Stimulated activated CD8-positive, alpha-beta memory T cell treated with anti-CD3 and anti-CD28 coated beads, Interleukin-12 subunit alpha, Interleukin-12 subunit beta, amount 100 ng/mL, for 24 hours (primary cell): ENCODE results near the gene PLEKHG1.

Experiments
- DNase-seq: peaks from one replicate; pipeline ENCODE4 v3.0.0-alpha.2; 2020; ENCODE audit errors: extremely low read depth

PLEKHG1 gene

DNA sequence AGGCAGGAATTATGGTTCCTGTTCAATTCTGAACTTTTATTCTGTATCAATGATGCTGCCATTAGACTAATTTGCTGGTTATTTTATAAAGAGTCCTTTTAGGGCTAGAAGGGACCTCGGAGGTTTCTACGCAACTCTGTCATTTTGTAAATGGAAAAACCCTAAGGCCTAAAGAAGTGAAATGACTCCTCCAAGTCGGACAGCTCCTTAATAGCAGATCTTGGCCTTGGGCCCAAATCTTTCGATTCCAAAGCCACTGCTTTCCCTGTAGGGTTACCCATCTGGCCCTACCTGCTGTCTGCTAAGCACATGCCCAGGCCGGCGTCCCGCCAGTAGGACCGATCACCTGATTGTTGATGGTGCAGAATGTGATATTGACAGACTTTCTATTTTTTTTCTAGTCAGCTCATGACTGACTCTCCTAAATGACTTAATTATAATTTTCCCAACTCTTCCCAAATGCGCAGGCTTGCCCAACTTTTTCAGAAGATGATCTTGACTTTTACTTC is 40.2 kb downstream of the PLEKHG1 start:
- DNase-seq, result no peak

GRCh38 chr6:150640556-150641209 is 41.0 kb downstream of the PLEKHG1 start:
- no peak for DNase-seq

- no peak for DNase-seq
These were observed 41.9 kb downstream of the PLEKHG1 start for GRCh38 chr6:150641398-150642139.

DNA sequence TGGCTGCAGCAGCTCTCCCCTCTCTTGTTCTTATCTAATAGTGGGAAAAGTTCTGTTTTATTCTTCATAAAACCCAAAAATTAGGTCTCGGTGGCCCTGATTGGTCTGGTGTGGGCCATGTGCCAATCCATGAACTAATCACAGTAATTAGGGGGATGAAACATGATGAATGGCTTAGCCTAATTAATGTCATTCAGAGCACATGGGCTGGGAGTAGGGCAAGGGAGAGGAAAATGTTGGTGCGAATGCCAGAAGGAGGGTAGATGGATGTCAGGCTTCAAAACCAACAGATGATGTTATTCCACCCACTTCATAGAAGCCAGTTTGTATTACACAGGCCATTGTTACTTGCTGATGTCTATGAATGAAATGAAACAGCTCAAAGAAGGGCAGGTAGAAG is 46.5 kb downstream of the PLEKHG1 start:
- no peak for DNase-seq

GRCh38 chr6:150647051-150647450 is 47.4 kb downstream of the PLEKHG1 start:
- DNase-seq, result no peak
